GM19468 (cell line): ENCODE data around the gene MPND.

Source experiments
- ATAC-seq: cut with Tn5 transposase; IDR thresholded peaks from one replicate; pipeline ENCODE4 v1.9.1; 2021; ENCODE audit warnings: mild to moderate bottlenecking, moderate library complexity, moderate number of reproducible peaks; ENCODE audit not compliant: unreplicated experiment; ENCODE audit errors: extremely low read depth

Gene MPND

DNA sequence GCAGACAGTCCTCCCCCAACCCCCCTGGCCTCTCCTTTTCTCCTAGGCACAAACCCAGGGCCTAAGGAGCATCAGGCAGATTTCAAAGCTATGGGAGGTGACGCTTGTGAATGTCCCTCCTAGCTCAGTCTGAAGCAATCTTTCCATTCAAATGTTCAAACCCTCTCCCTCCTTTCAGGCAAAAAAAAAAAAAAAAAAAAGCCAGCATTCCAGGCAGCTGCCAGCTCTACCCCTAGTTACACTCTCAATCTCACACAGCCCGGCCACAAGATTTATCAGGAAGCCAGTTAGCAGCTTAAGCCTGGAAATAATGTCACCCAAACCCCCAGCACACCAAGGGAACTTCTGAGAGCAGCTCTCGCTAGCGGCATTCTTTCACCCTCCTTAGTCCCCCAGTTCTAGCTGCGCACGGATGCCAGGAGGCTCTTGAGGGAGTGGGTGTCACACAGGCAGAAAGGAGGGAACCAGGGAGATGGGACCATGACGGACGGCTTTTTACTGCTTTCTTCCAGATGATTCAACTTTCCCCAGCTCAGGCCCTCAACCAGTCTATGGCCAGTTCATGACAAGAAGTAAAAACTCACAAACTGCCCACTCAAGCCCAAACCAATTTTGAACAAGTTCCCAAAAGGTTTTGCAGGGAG, 50.7 kb downstream of the MPND start:
- ATAC-seq, result no peak

DNA sequence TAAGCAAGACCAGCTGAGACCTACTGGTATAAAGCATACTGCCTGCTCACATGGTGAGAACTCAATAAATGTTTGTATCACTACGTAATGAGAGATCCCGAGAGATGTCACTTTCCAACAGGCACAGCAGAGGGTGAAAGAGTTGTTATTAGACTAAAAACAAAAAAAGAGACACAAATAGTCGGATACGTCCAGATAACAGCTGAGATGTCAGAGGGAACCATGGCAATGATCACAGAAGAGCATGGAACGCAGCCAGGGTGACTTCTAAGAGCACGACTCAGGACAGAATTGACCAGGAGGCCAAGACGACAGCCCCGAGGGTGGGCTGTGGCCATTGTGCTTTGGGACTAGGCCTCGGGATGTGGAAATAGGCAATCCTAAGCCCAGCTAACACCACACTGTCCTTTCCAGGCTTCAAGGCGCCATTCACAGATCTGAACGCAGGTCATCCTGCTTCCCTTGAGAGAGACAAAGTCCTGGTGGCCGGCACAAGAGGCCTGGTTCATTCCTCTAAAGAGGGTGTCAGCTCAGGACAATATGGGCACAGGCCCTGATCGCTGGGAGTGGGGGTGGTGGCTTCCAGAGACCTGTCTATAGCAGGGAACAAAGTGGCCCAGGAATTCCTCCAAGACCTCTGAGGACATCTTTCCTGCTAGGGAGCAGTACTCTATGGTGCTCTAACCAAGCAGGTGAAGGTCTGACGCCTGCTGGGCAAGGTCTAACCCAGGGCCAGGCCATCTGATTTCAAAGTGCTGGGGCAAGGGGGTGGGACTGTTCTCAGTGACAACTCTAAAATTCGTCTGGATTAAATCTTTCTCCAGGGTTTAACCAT, 53.8 kb downstream of the MPND start:
- no peak for ATAC-seq

DNA sequence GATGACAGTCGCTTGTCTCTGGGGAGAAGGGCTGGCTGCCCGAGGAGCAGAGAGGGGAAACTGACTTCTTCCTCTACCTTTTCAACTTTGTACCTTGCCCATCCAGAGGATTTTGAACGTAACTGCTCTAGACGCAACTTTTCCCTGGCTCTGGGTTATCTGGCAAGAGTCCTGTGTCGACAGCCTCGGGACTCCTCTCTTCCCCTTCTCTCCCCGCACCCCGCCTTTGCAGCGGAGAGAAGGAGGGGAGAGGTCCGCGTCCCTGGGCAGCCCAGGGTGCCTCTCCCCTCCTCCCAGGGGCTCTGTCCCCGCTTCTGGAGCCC, 56.4 kb downstream of the MPND start:
- ATAC-seq, result no peak

DNA sequence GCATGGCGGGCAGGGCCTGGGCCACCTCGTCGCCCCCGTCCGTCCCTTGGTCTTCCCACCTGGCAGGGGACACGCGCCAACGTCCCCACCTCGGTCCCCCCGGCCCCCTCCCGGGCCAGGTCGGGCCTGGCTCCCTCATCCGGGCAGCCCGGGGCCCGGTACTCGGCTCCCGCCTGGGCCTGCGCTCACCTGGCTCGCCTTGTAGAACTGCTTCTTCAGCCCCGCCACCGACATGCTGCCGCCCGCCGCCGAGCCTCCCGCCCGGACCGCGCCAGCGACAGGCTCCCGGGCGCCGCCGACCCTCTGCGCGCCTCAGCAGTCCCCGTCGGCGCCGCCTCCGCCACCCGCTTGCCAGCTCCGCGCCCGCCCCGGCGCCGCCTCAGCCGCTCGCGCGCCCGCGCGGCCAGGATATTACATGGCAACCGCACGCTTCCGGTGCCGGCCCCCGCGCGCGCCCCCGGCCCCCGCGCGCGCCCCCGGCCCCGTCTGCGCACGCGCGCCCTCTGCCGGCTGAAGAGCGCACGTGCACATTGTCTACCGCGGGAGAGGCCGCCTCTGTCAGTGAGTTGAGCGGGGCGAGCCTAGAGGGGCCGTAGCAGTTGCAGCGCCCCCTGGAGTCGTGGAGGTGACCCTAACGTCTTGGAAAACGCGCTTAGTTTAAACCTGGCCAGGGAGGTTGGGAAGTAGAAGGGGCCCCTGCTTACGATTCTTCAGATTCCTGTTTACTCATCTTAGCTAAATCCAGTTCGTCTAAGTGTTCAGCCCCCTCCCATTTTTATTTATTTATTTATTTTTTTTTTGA, 57.0 kb downstream of the MPND start, which contains the start of gene SH3GL1:
TSS of gene SH3GL1 (minus strand) at position 413 of the 802 bp plus-strand sequence. CDS start at position 234, 179 bp downstream.
- peak; percentile 31 for ATAC-seq

DNA sequence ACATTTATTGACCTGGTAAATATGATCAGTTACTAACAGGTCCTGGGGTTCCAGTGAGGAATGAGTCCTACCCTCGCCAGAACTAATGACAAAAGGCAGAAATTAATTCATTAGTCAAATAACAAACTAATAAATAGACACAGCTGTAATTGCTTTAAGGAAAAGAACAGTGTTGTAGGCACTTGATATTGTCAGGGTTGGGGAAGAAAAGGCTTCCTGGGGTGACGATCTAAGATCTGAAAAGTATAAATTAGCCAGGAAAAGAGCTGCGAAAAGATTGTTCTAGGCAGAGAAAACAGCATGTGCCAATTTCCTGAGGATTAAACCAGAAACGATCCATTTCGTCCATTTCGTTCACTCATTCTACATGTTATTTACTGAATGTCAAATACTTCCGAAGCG, 58.4 kb downstream of the MPND start:
- ATAC-seq, result no peak

DNA sequence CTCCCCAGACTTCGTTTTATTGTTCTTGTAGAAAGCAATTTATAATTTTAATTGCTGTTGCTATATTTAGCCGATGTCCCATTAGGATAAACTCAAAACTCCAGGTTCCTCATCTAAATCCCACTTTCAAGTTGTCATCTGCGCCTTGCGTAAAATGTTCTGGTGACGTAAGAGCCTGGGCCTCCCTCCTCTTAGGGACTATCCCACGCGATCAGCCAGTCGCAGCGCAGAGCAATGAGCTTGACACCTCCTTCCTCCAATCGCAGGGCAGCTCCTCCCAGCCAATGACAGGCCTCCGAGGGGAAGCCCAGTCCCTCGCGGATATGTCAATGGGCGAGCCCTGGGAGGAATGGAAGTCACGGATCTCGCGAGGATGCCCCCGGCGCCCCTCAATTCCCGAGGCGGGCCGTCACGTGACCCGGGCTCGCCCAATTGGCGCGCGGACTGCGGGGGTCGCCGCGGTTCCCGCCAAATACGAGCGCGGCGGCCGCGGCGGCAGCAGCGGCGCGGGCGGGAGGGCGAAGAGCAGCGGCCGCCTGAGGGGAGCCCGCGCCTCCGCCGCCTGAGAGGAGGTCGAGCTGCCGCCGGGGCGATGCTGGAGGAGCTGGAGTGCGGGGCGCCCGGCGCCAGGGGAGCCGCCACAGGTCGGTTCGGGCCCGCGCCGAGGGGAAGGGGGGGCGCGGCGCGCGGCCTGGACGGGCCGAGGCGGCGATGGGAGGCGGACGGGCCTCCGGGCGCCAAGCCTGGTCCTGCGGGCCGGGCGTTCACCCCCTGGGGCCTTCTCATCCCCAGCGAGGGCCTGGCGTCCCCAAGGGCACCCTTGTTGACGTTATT, 59.0 kb downstream of the MPND start, which contains the start of gene CHAF1A:
TSS of gene CHAF1A (plus strand) at position 470 of the 834 bp plus-strand sequence. CDS start at position 593, 123 bp downstream.
- ATAC-seq, result peak; percentile 81

DNA sequence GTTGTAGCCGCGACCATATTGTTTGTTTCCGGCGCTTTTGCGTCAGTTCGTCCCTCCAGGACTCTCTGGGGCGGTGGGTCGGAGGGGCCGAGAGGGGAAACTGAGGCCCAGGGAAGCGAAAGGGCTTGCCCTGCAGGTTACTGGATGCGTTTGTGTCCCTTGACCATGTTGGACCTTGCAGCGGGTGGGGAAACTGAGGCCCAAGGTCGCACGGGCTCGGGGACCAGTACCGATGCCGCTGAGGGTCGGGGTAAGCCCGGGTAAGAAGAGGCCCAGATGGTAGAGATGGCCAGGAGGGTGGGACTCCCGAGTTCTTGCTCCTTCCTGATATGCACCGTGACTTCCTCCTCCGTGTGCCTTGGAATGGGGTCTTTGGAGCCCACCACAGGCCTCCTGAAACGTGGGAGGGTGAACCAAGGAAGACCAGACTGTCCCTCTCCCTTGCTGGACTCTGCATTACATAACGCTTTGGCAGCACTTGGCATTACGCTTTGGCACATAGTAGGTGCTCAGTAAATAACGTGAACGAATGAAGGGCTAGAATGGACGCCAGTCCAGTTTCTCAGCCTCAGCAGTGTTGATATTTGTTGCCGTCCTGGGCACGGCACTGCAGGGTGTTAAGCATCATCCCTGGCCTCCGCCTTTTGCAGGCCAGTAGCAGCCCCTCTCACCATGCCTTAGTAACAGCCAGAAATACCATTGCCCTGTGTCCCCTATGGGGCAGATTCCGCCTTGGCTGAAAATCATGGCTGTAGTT, 59.8 kb downstream of the MPND start:
- ATAC-seq, result no peak

DNA sequence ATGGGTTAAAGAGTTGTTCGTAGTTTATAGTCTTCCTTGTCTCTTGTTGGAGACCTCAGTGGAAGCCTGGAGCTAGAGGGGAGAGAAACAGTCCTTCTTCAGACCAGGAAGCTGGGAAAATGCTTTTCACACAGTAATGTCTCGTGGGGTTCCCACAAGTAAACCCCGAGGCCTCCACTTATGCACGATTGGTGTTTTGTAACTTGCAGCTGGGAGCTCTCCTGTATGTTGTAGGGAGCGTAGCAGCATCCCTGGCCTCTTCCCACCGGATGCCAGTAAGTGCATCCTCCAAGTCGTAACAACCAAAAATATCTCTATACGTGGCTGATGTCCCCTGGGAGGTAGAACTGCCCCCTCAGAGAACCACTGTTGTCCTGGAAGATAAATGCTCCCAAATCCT, 62.6 kb downstream of the MPND start:
- no peak for ATAC-seq

DNA sequence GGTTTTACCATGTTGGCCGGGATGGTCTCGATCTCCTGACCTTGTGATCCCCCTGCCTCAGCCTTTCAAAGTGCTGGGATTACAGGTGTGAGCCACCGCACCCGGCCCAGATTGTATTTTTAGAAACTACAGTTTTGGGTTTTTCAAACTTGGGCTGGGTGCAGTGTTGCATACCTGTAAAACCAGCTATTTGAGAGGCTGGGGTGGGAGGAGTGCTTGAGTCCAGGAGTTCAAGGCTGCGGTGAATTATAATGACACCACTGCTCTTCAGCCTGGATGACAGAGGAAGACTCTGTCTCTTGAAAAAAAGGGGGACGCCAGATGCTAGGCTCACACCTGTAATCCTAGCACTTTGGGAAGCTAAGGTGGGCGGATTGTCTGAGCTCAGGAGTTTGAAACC, 63.3 kb downstream of the MPND start:
- ATAC-seq, result no peak

DNA sequence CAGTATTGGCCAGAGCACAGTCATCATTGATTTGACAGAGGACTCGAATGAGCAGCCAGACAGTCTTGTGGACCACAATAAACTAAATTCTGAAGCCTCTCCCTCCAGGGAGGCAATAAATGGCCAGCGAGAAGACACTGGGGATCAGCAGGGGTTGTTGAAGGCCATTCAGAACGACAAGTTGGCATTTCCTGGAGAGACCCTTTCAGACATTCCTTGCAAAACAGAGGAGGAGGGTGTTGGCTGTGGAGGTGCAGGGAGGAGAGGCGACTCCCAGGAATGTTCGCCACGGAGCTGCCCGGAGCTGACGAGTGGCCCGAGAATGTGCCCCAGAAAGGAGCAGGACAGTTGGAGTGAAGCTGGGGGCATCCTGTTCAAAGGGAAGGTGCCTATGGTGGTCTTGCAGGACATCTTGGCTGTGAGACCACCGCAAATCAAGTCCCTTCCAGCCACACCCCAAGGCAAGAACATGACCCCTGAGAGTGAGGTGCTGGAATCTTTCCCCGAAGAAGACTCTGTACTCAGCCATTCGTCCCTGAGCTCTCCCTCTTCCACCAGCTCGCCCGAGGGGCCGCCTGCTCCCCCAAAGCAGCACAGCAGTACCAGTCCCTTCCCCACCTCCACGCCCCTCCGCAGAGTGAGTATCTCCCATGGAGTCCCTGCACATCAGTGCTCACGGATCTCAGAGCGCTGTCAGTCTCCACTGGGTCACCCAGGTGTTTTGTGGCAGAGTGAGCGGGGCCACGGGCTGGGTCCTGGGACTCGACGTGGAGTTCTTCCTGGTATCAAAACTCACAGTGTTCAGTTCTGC, 66.0 kb downstream of the MPND start:
- no peak for ATAC-seq
